NCI-H2196 treated with DMSO at 0.1 percent for 48 hours (cell line): ENCODE data around the gene CCDC82.
"Not testable (repeated sequence)": the region's sequence is repeated elsewhere in the genome, so short reads cannot be mapped to it uniquely, and the experiment has no call there.

Experiments used
- DNase-seq: peaks from one replicate; lab custom pipeline; 2025; ENCODE audit not compliant: unreplicated experiment; lab: John Stamatoyannopoulos, UW

Gene CCDC82

GRCh38 chr11:96389720-96390487 is at the start of gene CCDC82, which contains the start of gene JRKL:
Gene CCDC82 (minus strand): TSS chr11:96389912. CDS start chr11:96384747, 5,165 bp downstream.
Gene JRKL (plus strand): TSS chr11:96390013. CDS start chr11:96390650, 637 bp downstream.
- DNase-seq: peak; percentile 86

GRCh38 chr11:96432654-96433053 is 42.9 kb upstream of the CCDC82 start:
- not testable (repeated sequence) for DNase-seq

- no peak for DNase-seq
These were observed 41.0 kb upstream of the CCDC82 start for GRCh38 chr11:96430668-96431067.

GRCh38 chr11:96424693-96425092 is 35.0 kb upstream of the CCDC82 start:
- DNase-seq: no peak

GRCh38 chr11:96413408-96413807 is 23.7 kb upstream of the CCDC82 start:
- no peak for DNase-seq

- DNase-seq: no peak
These were observed 23.2 kb upstream of the CCDC82 start for GRCh38 chr11:96412761-96413381.

GRCh38 chr11:96411412-96411811 is 21.7 kb upstream of the CCDC82 start:
- not testable (repeated sequence) for DNase-seq

GRCh38 chr11:96400697-96401096 is 11.0 kb upstream of the CCDC82 start:
- no peak for DNase-seq

GRCh38 chr11:96397863-96398262 is 8.2 kb upstream of the CCDC82 start:
- DNase-seq: no peak

- DNase-seq: no peak
These were observed 6.9 kb upstream of the CCDC82 start for GRCh38 chr11:96396637-96397036.

- no peak for DNase-seq
These were observed 5.1 kb upstream of the CCDC82 start for GRCh38 chr11:96394773-96395172.

GRCh38 chr11:96393753-96394348 is 4.1 kb upstream of the CCDC82 start:
- DNase-seq: peak; percentile 24

- no peak for DNase-seq
These were observed 2.1 kb upstream of the CCDC82 start for GRCh38 chr11:96391698-96392307.

- no peak for DNase-seq
These were observed 728 bp upstream of the CCDC82 start for GRCh38 chr11:96390488-96390792.

GRCh38 chr11:96388891-96389719 is 607 bp downstream of the CCDC82 start:
- DNase-seq: peak; percentile 55

GRCh38 chr11:96385187-96385586 is 4.5 kb downstream of the CCDC82 start:
- no peak for DNase-seq

GRCh38 chr11:96384156-96384555 is 5.6 kb downstream of the CCDC82 start:
- peak; percentile 7 for DNase-seq

- no peak for DNase-seq
These were observed 12.9 kb downstream of the CCDC82 start for GRCh38 chr11:96376796-96377195.

- DNase-seq: no peak
These were observed 15.9 kb downstream of the CCDC82 start for GRCh38 chr11:96373826-96374225.

GRCh38 chr11:96367342-96367741 is 22.4 kb downstream of the CCDC82 start:
- no peak for DNase-seq

GRCh38 chr11:96366024-96366423 is 23.7 kb downstream of the CCDC82 start:
- no peak for DNase-seq
